Breast epithelium (tissue), 3 donors: ENCODE data around the gene MRPL33.

Experiments used
- CTCF ChIP-seq, 3 donors: fragments of 450-650 bp; IDR thresholded peaks; one replicate each; pipeline ENCODE4 v1.5.1; 2016 to 2017; ENCODE audit warnings: antibody characterized with exemption in 3 of 3, mild to moderate bottlenecking in 3 of 3, moderate library complexity in 3 of 3
- POLR2A ChIP-seq: fragments of 450-650 bp; IDR thresholded peaks from one replicate; pipeline ENCODE4 v1.6.1; 2016; ENCODE audit warnings: antibody characterized with exemption, mild to moderate bottlenecking, moderate library complexity
- POLR2AphosphoS5 ChIP-seq, 3 donors: sonication (generic); formaldehyde crosslinking; IDR thresholded peaks; one replicate each; pipeline ENCODE4 v1.6.1; 2017; ENCODE audit warnings: antibody characterized with exemption in 3 of 3

DNA sequence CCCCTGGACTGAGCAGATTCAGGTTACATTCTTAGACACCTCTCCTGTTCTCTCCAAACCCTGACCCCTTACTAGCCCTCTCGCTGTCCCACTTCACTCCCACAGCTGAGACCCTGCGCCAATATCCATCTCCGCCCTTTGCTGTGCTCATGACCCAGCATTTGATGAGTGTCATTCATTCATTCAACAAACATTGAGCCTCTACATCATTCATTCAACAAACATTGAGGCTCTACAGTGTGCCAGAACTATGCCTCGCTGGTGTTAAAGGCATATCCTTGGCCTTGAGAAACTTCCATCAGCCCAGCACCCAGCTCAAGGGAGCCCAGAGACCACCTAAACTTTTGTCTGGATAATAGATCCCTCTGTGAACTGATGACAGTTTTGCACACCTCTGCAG, 41.9 kb upstream of the MRPL33 start:
- TF ChIP-seq POLR2A (no peak), CTCF (IDR thresholded peaks at IDR 0.05) (no peak), POLR2AphosphoS5 (IDR thresholded peaks at IDR 0.05) (no peak)
